Caki2 (cell line): ENCODE results near the gene MIER2. TPM values are rescaled to one million over a fixed set of nuclear protein-coding genes. Genes with fewer than 3 reads are reported as not detected.
"Not testable (repeated sequence)": the region's sequence is repeated elsewhere in the genome, so short reads cannot be mapped to it uniquely, and the experiment has no call there.

Experiments
- DNase-seq: peaks from one replicate; pipeline ENCODE4 v3.0.0-alpha.2; 2015; ENCODE audit warnings: low read depth
- in situ Hi-C: cut with HindIII; loops from 2 replicates; pipeline ENCODE4 v1.10.0; 2016; ENCODE audit warnings: low sequenced_read_pairs, low pct_unique_long_range_greater_than_20kb, mixed read lengths
- total RNA-seq: library from RNA; depleted of rRNA; stranded (reverse); fragments of >200 nt; shearing (Covaris generic); gene quantifications from 2 replicates; pipeline ENCODE4 v1.2.3, GENCODE V29; 2014; ENCODE audit warnings: low replicate concordance

Gene MIER2
- total RNA-seq, 1 experiment from 2014 or later, result 9.4 TPM

GRCh38 chr19:367963-368629, 23.5 kb upstream of the MIER2 start:
- in situ Hi-C loops, result no loop called here
- DNase-seq, result no peak

DNA sequence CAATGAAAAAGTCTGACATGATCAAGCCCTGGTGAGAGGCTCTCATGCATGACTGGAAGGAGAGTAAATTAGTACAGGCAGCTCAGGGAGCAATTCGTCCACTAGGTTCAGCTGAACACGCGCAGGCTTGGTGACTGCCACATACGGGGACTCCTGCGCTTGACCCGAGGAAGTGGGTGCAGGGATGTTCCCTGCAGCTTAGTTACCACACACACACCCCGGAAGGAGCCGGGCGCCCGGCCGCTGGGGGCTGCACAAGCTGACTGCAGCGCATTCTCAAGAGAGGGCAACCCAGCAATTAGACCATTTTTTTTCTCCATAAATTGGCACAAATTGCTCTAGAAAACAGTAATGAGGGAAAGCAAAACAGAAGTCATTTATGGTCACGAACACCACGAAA, 23.0 kb upstream of the MIER2 start:
- no peak for DNase-seq
- in situ Hi-C loops, result no loop called here

DNA sequence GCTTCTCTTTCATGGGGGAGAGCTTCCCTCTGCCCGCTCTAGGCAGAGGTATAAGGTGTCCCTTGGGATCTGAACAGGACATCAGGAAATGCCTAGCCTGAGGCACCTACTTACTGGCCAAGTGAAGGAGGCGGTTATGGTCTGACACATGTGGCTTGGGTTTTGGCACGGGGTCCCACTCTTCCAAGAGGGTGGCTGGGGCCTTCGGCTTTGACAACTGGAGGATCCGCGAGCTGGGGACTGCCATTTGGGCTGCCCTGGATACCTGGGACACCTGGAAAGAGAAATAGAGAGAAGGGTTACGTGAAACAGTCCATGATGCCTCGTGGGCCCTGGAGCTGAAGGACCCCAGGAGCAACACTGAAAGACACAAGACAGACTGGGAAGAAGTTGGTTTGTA, 22.4 kb upstream of the MIER2 start:
- DNase-seq, result no peak
- in situ Hi-C loops, result no loop called here

DNA sequence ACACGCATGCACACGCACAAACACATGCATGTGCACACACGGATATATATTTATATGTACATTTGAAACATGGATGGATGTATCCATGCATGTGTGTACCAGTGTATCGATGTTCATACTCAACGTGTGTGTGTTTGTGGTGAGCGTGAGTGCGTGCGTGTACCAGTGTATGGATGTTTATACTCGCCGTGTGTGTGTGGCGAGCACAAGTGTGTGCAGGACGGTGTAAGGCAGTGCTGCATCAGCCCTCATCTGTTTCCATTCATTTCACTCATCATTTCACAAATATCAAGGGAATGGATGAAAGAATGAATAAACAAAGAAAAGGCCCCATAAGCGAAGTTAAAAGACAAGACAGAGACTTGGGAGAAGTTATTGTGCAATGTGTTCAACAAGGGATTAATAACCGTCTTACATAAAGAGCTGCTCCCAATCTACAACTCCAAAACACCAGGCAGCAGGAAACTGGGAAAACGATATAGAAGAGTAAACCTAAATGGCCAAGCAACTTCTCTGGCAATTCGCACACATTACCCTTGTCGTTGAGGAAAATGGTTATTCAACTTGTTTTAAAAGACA, 21.7 kb upstream of the MIER2 start:
- in situ Hi-C loops, result no loop called here
- no peak for DNase-seq

- DNase-seq, result no peak
- in situ Hi-C loops, result no loop called here
These were observed 20.1 kb upstream of the MIER2 start for GRCh38 chr19:364496-365287.

DNA sequence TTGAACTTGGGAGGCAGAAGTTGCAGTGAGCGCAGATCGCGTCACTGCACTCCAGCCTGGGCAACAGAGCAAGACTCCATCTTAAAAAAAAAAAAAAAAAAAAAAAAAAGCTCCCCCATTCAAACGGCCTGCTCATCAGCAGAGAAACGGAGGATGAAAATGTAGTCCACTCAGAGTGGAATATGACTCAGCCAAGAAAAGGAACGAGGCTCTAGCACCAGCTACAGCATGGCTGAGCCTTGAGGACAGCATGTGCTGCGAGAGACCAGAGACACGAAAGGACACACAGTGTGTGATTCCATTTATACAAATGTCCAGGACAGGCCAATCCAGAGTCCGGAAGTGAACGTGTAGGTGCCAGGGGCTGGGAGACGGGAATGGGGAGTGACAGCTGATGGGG, 18.1 kb upstream of the MIER2 start:
- in situ Hi-C loops, result no loop called here
- no peak for DNase-seq

DNA sequence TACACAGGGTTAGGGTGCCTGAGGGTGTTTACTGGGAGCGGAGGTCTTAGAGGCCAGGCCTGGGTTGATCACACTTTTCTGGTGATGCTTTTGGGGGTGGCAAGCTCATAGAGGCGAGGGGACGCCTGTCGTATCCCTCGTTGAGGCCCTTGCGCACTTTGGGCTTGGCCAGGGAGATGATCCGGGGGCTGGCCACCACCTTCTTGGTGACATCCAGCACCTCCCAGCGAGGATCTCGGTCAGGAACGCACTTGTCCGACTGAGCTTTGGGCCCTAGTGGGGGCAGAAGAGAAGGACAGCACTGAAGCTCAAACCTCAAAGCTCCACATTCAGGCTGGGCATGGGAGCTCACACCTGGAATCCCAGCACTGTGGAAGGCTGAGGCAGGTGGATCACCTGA, 17.6 kb upstream of the MIER2 start:
- no peak for DNase-seq
- in situ Hi-C loops, result no loop called here

- in situ Hi-C loops, result no loop called here
- DNase-seq, result no peak
These were observed 15.0 kb upstream of the MIER2 start for GRCh38 chr19:359653-359925.

- in situ Hi-C loops, DNase-seq: not testable (repeated sequence)
These were observed 10.9 kb upstream of the MIER2 start for GRCh38 chr19:355536-355935.

- peak; percentile 30 for DNase-seq
- in situ Hi-C loops, result no loop called here
These were observed 10.5 kb upstream of the MIER2 start for GRCh38 chr19:355134-355533.

GRCh38 chr19:351976-352625, 7.5 kb upstream of the MIER2 start:
- in situ Hi-C loops, result no loop called here
- DNase-seq, result no peak

- in situ Hi-C loops, result no loop called here
- DNase-seq, result peak; percentile 16
These were observed 3.6 kb upstream of the MIER2 start for GRCh38 chr19:347946-348861.

DNA sequence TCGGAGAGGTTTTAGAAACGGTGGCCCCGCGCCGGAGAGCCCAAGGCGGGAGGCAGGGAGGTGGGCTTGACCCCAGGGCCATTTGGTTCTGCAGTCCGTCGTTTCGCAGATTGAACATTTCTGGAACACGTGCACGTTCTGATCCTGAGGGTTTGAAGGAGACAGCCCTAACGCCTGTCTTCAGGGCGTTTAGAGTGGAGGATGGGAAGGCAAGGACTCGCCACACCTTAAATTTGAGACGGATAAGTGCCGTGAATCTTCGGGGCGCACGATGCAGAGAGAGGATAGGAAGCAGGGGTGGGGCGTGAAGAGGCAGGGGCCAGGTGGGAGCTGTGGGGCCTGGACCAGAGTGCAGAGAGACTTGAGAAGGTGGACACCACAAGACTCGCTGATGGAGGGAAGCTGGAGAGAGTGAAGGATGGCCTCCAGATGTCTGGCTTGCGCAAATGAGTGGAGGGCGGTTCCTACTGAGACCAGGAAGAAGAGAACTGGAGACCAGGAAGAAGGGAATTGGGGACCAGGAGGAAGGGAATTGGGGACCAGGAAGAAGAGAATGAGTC, 804 bp upstream of the MIER2 start:
- in situ Hi-C loops, result no loop called here
- DNase-seq, result no peak

DNA sequence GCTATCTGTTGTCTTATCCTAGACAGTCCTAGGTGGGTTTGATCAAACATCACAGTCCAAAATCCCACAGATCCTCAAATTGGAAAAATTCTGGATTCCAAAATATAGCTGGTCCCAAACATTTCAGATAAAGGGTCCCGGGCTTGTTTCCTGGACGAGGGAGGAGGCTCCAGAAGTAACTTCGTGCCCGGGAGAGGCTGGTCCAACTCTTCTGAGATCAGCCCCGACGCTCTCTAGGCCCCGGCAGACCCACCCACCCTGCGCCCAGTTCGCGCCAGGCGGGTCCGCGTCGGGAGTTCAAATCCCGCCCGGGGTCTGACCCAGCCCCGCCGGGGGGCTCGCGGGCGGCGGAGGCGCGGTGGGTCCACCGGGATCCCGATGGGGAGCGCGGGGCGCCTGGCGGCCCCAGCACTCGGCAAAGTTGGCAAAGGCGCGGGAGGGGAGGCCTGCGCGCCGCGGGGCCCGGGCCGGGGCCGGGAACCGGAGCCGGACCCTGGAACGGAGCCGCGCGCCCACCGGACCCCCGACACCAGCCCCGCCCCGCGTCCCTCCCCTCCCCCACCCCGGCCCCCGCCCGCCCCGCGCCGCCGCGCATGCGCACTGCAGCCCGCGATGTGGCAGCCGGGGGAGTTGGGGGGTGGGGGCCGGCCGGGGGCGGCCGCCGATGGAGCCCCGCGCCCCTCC, 513 bp downstream of the MIER2 start:
- in situ Hi-C loops, result no loop called here
- DNase-seq, result peak; percentile 14

DNA sequence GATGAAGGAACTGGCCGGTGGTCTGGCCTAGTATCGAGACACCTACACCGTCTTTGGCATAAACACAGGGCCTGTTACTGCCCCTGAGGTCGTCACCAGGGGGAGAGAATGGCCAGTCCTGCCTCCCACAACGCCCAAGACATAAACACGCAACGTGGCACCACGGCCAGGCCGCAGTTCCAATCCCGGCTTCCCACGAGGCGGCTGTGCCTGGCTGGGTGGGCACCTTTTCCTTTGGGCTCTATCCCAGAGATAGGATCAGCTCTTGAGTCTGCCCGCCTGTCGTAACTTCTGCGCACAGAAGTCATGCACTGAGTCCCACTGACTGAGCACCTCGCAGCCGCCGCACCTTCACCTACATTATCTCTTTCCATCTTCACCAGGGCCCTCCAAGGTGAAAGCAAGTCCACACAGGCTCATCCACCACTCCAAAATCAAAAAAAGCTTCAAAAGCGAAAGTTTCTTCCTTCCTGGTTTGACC, 1.1 kb downstream of the MIER2 start:
- no peak for DNase-seq
- in situ Hi-C loops, result no loop called here

DNA sequence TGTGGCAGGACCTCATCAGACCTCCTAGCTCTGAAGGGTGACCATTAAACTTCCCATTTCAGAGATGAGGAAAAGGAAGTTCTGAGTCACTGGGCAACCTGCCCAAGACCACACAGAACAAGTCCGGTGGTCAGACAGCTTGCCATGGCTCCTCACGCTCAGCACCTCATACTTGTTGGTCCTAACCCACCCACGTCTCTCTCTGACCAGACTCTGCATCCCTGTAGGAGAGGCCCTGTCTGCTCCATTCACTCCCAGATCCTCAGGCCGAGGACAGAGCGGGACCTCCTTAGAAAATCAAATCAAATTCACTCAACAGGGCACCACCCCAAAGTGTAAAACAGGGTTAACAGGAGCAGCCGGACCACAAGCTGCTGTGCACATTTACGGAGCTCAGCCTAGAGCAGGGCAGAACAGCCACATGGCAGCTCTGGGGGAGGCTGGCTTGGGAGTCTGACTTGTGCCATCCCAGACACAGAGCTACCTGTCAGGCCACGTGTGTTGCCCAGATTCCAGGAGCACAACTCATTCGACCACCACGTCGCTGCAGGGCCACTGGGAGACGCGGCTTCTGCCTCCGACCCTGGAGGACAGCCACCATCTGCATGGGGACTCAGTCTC, 1.7 kb downstream of the MIER2 start:
- in situ Hi-C loops, result no loop called here

DNA sequence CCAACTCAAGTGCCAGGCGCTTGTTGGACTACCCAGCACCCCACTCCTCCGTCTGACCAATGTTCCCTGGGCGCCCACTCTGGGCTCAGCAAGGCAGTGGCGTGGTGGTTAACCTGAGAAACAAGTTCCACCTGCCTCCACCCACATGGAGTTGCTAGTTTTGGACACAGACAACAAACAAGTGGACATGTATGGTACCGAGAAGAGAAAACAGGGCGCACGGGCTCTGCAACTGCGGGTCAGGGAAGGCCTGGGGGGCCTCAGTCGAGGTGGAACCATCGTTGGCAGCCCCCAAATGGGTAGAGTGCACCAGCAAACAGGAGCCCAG, 2.5 kb downstream of the MIER2 start:
- in situ Hi-C loops, result no loop called here
- no peak for DNase-seq

More for the DNA sequence above, 1.7 kb downstream of the MIER2 start:
- DNase-seq, result no peak
